Left colon (tissue), 2 donors: ENCODE data around the gene PNCK. TPM values are rescaled to one million over a fixed set of nuclear protein-coding genes. Genes with fewer than 3 reads are reported as not detected.
"Not testable (repeated sequence)": the region's sequence is repeated elsewhere in the genome, so short reads cannot be mapped to it uniquely, and the experiment has no call there.

Source experiments
- ATAC-seq: fragments of 200-7000 bp; cut with Tn5 transposase; one replicate; pipeline ENCODE4 v1.9.1; 2020; ENCODE audit warnings: mild to moderate bottlenecking, moderate library complexity
- DNase-seq, 2 donors: peaks; one replicate each; pipeline ENCODE4 v3.0.0-alpha.2; 2020
- intact Hi-C, 2 donors: fragments of 100-400 bp; cut with DNase I in 1 of 2; cut with micrococcal nuclease in 1 of 2; formaldehyde crosslinking; loops; one replicate each; pipeline versions ENCODE4 v1.11.2 to v1.14.0; 2022; cut with DNase I, micrococcal nuclease
- total RNA-seq, 2 donors: library from RNA; stranded (reverse); fragmentation: NEBNext Ultra II Directional; extraction: Animal tissue kit (Norgen Biotek cat#: 25700); gene quantifications; one replicate each; pipeline ENCODE4 v1.2.1, GENCODE V29; 2021
- donor health status: DM: no; HTN: no; CAD: no.
- donor health status: DM: yes; HTN: yes; CAD: no.

PNCK gene
- total RNA-seq, 2 donors from 2014 or later = 1.1 to 14.2 TPM

DNA sequence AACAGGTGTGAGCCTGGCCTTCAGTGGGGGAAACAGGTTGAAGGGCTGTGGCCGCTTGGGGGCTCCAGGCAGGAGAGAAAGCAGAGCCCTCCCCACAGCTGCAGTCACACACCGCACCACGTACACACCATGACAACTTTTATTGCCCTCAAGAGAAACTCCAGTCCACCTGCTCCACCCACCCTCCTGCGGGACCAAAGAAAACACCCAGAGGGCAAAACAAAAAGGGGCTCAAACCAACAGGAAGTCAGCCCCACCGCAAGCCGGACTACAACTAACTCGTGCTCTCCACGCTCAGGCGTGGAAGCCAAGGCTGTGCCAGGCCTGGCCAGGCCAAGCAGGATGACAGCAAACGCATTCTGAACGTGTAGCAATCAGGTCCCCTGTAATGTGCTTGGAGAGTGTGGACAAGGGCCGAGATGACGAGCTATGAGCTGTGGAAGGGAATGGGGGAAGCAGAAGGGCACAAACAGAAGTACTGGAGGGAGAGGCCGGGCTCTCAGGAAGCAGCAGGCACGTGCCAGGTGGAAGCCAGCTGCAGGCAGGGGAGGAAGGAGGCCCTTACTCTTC is 26.8 kb upstream of the PNCK start:
- ATAC-seq (peak; percentile 15), DNase-seq (no peak)
- intact Hi-C loops = no loop called here

DNA sequence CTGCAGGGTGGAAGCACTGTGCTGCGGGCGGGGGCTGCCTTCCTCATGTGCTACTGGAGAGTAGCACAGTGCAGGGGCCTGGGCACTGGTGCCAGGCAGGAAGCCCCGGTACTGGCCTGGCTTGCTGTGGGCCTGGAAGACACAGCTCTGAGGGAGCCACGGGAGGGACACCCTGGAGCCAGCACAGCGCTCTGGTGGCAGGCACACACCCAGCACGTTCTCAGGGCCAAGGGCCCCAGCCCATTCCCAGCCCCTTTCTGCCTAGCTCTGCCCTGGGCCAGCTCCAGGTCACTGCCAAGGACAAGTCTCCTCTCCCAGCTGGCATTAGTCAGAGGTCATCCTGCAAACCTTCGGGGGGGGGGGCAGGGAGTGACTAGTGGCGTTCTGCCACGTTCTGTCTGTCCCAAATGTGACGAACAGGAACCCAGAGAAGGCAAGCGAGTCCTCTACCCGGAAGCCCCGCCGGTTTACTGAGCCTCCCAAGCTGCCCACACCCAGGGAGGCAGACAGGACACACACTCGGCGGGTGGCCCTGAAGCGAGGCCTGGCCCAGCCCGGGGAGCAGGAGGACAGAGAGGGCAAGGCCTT is 26.3 kb upstream of the PNCK start:
- intact Hi-C loops = not testable (repeated sequence)
- ATAC-seq (peak; percentile 62), DNase-seq (peak; percentile 62 to 71)

DNA sequence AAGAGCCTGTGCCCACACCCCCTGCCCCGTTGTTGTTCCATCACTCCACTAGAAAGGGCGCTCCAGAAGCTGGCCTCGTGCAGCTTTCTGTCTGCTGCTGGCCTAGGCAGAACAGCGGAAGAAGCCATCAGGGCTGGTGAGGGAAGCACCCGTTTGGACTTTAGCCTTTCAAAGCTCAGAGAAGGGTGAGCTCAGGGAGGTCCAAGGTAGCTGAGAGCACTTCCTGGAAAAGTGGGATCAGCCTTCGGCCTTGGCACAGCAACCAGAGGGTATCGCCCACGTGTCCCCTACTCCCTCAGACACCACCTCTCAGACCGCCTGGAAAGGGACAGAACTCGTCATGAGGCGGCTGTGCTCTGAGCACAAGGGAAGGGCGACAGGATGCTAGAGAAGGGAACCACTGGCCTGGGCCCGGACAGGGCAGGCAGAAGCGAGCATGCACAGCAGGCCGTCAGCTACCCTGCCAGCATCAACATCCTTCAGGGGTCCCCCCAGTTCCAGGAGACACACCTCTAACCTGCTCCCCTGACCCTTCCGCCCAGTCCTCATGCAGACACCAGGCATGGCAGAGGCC is 25.7 kb upstream of the PNCK start:
- ATAC-seq (peak; percentile 67), DNase-seq (peak; percentile 49 to 73)
- intact Hi-C loops = not testable (repeated sequence)

DNA sequence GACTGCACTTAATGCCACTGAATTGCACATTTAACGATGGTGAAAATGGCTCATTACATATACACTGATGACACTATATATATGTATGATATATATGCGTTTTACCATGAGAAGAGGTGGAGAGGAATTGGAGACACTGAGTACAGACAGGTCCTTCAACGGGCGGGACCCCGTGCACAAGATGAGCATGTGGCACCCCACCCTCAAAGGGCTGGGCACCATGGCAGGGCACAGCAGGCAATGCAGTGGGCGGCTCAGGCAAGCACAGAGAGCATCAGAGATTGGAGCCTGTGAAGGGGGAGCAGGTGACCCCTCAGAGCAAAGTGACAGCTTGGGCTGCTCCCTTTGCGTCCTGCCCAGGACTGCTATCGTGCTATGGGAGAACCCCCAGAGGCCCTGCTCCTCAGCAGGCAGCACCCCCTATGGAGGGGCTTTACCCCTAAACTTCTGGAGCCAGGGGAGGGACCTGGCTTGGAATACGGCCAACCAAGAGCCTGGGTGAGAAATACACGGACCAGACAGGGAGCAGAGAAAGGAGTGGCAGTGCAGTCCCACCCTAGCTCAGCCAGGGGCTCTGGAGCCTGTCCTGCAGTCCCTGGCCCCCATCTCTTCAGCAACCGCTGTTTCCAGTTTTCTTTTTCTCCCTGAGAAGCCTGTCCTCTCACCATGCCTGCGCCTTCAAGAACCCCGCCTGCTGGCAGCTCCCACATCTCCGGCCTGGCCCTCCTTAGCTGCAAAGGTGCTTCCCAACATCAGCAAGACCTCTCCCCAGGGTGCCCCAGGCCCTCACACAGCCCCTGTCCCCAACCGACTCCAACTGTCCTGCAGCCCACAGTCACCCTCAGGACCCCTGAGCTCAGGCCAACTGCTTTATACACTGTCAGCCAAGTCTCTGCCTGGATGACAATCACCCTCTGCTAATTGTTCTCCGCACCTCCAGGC is 24.6 kb upstream of the PNCK start:
- intact Hi-C loops = no loop called here
- ATAC-seq = no peak
- DNase-seq = no peak

DNA sequence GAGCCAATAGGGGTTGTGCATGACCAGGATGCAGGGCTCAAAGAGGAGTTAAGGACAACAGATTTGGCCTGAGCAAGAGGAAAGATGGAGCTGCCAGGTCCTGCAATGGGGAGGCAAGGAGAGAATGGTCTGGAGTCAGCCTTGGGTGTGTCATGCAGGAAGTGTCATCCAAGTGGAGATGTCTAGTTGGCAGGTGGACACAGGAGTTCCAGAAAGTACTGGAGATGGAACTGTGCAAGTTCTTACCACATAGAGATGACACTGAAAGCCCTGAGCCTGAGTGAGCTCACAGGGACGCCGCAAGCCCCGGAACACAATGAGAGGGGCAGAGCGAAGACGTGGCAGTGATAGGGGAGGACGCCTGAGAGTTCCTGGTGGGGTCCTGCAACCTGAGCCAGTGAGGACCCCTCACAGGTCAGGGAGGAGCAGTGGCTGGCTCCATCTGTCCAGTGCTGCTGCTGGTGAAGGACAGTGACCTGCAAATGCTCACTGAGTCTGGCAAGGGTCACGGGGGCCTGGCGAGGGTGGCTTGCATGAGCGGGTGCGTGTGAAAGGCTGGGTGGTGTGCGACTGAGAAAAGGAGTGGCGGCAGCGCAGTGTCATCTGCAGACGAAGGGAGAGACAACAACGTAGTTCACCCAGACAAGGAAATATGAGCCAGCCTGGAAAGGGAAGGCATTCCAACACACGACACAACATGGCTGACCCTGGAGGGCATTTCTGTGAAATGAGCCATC is 23.5 kb upstream of the PNCK start:
- DNase-seq, ATAC-seq, intact Hi-C loops: not testable (repeated sequence)

DNA sequence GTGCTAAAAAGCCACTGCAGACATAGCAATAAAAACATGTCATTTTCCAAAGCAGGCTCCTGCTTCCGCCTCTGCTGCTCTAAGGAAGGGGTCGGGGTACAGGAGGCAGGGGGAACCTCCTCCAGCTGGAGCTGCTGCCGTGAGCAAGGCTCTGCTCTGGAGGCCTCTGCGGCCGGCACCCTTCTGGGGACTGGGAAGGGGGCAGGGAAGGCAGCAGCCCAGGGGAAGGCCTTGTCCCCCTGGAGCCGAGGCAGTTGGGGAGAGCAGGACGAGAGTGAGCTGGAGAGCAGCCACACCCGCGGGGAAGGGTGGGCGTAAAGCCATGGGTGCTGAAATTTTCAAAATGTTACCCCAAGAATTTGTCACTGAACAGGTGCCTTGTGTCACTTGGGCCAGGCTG is 22.9 kb upstream of the PNCK start:
- intact Hi-C loops, ATAC-seq, DNase-seq: not testable (repeated sequence)

DNA sequence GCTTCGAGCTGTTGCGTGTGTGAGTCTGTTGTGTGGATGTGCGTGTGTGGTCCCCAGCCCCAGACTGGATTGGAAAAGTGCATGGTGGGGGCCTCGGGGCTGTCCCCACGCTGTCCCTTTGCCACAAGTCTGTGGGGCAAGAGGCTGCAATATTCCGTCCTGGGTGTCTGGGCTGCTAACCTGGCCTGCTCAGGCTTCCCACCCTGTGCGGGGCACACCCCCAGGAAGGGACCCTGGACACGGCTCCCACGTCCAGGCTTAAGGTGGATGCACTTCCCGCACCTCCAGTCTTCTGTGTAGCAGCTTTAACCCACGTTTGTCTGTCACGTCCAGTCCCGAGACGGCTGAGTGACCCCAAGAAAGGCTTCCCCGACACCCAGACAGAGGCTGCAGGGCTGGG is 22.5 kb upstream of the PNCK start:
- no peak for DNase-seq
- intact Hi-C loops = no loop called here
- no peak for ATAC-seq

DNA sequence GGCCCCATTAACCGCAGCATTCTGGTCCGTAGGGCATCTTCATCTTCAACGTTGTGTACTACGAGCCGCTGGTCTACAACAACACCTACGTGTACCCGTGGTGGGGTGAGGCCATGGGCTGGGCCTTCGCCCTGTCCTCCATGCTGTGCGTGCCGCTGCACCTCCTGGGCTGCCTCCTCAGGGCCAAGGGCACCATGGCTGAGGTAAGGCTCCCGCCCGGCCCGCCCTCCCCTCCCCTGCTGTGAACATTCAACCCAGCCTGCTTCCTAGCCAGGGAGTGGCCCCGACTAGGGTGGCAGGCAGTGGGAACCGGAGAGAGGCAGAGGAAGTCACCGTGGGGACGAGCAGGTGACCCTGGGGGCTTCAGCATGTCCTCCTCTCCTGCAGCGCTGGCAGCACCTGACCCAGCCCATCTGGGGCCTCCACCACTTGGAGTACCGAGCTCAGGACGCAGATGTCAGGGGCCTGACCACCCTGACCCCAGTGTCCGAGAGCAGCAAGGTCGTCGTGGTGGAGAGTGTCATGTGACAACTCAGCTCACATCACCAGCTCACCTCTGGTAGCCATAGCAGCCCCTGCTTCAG is 21.2 kb upstream of the PNCK start:
- ATAC-seq (peak; percentile 31), DNase-seq (no peak)
- intact Hi-C loops = no loop called here

DNA sequence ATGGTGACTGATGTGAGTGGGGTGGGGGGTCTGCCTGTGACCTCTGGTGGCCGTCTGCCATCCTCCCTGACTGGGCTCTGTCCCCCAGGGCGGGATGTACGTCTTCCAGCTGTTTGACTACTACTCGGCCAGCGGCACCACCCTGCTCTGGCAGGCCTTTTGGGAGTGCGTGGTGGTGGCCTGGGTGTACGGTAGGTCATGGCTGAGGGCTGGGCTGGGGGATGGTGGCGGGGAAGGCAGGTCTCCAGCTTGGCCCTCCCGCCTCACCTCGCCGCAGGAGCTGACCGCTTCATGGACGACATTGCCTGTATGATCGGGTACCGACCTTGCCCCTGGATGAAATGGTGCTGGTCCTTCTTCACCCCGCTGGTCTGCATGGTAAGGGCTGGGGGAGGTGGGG is 20.6 kb upstream of the PNCK start:
- intact Hi-C loops = not testable (repeated sequence)

DNA sequence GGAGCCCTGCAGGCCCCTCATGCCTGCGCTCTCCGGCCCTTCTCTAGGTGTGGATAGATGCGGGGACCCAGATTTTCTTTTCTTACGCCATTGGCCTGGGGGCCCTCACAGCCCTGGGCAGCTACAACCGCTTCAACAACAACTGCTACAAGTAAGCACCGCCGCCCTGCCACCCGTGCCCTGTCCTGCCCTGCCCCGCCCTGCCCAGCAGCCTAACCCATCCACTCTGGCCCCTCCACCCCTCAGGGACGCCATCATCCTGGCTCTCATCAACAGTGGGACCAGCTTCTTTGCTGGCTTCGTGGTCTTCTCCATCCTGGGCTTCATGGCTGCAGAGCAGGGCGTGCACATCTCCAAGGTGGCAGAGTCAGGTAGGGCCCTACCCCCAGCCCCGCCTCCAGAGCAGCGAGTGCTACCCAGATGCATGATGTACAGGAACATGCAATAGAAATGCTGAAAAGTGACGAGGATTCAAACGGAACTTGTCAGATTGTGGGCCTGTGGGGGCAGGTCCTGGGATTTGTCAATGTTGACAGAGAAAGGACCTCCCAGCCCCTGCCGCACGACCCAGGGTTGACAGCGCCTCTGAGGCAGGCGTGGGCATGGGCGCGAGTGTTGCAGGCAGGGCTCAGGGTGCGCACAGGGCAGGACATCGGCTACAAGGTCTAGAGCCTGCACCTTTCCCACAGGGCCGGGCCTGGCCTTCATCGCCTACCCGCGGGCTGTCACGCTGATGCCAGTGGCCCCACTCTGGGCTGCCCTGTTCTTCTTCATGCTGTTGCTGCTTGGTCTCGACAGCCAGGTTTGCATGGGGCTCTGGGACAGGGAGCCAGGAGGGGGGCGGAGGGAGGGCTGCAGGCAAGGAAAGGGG is 19.8 kb upstream of the PNCK start:
- DNase-seq = no peak
- ATAC-seq = no peak

More for the DNA sequence above, 20.6 kb upstream of the PNCK start:
- not testable (repeated sequence) for DNase-seq, ATAC-seq

DNA sequence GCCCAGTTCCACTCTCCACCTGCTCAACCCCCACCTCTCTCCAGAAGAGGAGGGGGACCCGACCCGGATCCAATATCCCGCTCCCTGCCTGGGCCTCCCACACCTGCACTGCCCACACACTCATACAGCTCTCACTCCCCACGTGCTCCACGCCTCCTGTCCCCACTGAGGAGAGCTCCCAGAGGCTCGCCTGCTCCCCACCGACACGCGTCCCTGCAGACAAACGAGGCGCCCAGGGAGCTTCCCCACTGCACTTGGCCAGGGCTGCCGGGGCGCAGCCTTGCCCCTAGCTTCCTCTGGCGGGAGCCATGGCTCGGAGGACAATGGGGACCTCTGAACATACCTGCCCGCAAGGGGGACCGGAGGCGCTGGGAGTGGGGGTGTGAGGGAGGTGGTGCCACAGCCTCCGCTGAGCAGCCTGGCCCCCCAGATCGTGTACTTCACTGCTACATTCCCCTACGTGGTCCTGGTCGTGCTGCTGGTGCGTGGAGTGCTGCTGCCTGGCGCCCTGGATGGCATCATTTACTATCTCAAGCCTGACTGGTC is 19.1 kb upstream of the PNCK start:
- intact Hi-C loops = no loop called here
- ATAC-seq (no peak), DNase-seq (no peak)

More for the DNA sequence above, 19.8 kb upstream of the PNCK start:
- intact Hi-C loops = no loop called here

DNA sequence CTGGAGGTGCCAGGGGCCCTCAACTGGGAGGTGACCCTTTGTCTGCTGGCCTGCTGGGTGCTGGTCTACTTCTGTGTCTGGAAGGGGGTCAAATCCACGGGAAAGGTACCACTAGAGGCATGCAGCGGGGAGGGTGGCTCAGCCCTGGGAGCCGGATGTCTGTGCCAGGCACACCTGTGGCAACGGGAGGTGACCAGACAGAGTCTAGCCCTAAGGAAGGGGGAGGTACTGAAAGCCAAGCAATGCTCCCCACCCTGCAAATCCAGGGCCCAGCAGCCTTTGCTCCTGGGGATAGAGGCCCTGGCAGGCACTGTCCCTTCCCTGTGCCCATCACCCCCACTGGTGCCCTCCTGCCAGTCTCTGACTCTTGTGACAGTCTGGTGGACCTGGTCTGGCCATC is 18.4 kb upstream of the PNCK start:
- no peak for ATAC-seq
- no peak for DNase-seq
- intact Hi-C loops = no loop called here

DNA sequence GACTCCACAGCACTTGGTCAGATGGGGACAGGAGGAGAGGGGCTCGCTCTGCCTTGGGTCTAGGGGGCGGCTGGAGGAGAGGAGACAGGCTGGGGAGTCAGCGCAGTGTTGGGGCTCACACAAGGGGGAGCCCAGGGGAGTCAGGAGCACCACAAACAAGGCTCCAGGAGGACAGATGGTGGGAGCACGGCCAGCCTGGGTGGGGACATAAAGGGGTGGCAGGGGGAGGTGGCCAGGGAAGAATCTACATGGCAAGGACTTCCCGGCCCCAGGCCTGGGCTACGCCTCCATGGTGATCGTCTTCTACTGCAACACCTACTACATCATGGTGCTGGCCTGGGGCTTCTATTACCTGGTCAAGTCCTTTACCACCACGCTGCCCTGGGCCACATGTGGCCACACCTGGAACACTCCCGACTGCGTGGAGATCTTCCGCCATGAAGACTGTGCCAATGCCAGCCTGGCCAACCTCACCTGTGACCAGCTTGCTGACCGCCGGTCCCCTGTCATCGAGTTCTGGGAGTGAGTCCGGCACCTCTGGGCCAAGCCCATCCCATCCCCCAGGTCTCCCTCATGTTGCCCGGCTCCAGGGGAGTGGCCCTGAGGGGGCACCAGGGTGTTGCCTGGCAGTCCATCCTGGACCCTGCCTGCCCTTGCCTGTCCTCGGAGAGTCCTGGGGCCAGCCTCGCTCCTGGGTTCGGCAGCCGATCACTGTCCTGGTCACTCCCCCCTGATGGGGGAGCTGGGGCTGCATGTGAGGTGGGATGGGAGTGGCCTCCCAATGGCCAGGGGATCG is 17.6 kb upstream of the PNCK start:
- intact Hi-C loops, DNase-seq, ATAC-seq: not testable (repeated sequence)

DNA sequence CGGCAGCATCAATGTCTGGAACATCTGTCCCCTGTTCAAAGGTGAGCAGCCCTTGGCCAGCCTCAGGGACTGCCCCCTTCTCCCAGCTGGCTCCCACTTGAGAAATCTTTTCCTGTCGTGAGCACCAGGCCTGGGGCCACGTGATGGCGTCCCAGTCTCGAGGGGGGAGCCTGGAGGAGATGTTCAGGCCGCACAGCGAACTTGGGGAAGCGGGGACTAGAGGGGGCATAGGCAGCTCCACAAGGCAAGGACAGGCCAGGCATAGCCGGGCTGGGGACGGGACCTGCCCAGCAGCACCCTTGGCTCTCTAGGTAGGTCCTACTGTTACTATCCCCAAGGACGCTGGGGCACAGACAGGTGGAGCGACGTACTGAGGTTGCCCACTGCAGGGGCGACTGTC is 16.9 kb upstream of the PNCK start:
- intact Hi-C loops = no loop called here
- no peak for DNase-seq
- no peak for ATAC-seq

DNA sequence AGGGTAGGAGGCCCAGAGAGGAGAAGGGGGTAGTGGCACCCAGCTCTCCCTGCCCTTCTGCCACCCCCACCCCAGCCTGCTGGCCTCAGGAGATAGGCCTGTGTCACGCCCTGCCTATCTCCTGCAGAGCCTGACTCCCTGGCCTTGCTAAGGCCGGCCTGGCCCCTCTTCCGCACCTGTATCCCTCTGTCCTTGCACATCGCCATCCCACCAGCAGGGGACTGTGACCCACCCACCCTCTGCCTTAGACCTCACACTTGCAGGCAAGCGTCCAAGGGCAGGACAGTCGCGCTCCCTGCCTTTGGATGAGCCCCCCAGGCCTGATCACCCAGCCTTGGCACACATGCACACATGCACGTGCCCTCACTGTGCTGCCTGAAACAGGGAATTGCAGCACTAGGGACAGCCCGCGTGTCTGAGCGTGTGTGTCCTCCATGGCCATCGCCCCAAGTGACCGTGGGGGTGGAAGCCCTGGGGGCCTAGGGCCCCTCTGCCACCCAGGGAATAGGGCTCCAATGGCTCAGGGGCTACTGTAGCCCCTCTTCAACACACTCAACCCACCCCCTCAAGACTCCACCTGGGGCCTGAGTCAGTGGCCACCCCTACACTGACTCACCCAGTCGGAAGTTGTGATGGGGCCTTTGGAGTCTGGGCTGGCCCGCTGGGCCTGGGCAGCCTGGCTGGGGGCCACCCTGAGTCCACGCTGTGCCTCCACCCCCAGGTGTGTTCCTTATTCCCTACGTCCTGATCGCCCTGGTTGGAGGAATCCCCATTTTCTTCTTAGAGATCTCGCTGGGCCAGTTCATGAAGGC is 16.2 kb upstream of the PNCK start:
- DNase-seq (no peak), ATAC-seq (no peak)
- intact Hi-C loops = no loop called here
